ENCODE measurements around the gene ABHD15.

Gene ABHD15, protein sequence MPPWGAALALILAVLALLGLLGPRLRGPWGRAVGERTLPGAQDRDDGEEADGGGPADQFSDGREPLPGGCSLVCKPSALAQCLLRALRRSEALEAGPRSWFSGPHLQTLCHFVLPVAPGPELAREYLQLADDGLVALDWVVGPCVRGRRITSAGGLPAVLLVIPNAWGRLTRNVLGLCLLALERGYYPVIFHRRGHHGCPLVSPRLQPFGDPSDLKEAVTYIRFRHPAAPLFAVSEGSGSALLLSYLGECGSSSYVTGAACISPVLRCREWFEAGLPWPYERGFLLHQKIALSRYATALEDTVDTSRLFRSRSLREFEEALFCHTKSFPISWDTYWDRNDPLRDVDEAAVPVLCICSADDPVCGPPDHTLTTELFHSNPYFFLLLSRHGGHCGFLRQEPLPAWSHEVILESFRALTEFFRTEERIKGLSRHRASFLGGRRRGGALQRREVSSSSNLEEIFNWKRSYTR

GRCh38 chr17:29566473-29567303, at the start of gene ABHD15:
Gene ABHD15 (minus strand): TSS chr17:29567037. CDS start chr17:29566966, 71 bp downstream.
- DNase-seq (ENCODE audit: low read depth): peak; percentile 68

DNA sequence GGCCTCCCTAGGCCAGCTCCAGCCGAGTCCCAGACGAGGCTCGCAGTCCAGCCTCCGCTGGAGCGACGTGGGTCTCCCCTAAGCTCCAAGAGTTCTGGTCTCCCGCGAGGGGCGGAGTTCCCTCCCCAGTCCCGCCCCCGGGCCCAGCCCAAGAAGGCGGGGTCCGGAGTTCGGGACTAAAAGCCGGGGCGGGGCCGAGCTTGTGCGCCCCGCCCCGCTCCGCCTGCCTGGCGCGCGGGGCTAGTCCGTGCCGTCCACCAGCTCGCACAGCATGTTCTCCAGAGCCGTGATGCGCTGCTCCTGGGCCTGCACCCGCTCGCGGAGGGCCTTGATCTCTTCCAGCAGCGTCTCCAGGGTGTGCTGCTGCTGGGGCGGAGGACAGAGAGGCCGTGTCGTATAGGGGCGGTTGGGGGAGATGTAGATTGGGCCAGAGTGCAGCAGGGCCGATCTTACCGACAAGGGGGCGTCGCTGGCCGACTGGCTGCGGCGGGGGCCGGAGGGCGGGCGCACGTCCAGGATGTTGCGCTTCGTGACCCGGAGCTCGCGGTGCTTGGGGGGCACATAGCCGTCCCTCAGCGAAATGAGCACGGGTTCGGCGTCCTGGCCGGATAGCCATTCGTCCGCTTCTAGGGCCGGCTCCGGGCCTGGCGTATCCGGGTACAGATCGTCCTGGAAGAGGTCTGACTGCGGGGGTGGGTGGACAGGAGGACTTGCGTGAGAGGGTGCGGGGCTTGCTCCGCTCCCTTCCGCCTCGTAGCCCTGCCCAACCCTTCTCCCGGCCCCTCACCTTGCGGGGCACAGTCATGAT, 48.9 kb upstream of the ABHD15 start:
- DNase-seq (ENCODE audit: low read depth): peak; percentile 84

DNA sequence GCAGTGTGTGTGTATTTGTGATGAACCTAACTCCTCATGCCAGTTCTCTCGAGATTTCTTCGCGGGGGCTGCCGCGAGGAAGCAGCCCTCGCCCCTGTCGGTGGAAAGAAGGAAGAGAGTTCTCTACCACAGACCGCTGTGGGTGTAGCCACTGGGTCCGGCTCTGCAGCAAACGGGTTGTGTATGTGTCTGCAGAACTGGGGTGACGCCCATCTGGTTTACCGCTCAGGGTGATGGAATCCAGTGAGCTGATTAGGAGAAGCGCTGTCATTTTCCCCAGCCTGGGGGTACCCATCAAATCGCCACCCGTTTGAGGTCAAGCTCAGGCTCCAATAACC, 48.2 kb upstream of the ABHD15 start:
- DNase-seq (ENCODE audit: low read depth): peak; percentile 35

DNA sequence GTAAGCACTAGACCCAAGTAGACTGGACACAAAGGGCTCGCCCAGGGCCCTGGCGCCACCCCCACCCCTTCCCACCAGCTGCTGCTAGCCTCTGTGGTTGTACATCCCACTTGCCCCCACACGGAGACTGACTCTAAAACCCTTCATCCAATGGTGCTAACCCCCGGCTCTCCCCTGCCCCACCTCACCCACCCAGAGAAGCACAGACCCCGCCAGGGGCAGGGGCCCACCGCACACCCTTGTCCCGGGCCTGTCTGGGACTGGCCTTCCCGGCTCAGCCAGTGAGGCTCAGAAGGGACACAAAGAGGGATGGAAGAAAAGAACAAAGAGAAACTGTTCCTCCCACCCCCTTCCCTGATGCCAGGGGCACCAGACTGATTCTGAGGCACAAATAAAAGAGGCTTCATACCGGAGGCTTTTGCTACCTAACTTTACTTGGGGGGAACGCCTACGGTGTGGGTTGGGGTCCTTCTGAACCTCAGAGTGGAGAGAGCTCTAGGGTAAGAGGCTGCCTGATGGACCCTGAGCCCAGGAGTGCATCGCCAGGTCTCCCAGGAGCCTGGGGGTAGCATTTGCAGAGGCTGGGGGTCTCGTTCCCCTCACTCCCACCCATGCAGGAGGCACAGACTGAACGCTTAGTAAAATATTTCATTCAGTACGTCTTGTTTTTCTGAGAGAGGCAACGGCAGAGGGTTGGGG, 47.7 kb upstream of the ABHD15 start:
- no peak for DNase-seq (ENCODE audit: low read depth)

GRCh38 chr17:29613856-29614255, 47.0 kb upstream of the ABHD15 start:
- DNase-seq (ENCODE audit: low read depth): no peak

- DNase-seq (ENCODE audit: low read depth): peak; percentile 65
These were observed 46.6 kb upstream of the ABHD15 start for GRCh38 chr17:29613352-29613837.

DNA sequence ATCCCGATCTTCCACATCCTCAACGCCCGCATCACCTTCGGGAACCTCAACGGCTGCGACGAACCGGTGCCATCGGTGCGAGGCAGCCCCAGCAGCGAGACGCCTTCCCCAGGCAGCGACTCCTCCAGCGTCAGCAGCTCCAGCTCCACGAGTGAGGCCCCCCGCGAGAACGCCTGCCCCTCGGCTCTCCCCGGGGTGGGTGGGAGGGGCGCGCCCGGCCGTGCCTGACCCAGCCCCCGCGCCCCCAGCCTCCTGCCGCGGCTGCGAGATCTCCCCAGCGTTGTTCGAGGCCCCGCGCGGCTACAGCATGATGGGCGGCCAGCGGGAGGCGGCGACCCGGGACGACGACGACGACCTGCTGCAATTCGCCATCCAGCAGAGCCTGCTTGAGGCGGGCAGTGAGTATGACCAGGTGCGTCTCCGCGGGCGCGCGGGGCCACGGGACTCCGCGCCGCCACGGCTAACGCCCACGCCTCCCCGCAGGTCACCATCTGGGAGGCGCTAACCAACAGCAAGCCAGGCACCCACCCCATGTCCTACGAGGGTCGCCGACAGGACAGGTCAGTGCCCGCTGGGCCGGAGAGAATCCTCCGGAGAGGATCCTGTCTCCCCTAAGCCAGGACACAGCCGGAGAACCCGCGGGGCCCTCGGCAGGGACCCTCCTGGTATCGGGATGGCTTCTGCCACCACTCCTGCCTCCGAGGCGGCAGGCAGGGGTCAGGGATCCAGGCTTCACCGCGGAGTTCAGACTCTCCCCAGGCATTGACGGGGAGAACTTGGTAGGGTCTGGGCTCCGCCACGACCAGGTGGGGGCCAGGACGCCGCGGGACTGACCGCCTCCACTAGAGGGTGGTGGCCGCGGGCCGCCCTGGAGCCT, 45.8 kb upstream of the ABHD15 start:
- DNase-seq (ENCODE audit: low read depth): no peak

GRCh38 chr17:29612094-29612403, 45.2 kb upstream of the ABHD15 start:
- no peak for DNase-seq (ENCODE audit: low read depth)

- DNase-seq (ENCODE audit: low read depth): no peak
These were observed 44.7 kb upstream of the ABHD15 start for GRCh38 chr17:29611351-29612093.

- no peak for DNase-seq (ENCODE audit: low read depth)
These were observed 43.6 kb upstream of the ABHD15 start for GRCh38 chr17:29610395-29610794.

DNA sequence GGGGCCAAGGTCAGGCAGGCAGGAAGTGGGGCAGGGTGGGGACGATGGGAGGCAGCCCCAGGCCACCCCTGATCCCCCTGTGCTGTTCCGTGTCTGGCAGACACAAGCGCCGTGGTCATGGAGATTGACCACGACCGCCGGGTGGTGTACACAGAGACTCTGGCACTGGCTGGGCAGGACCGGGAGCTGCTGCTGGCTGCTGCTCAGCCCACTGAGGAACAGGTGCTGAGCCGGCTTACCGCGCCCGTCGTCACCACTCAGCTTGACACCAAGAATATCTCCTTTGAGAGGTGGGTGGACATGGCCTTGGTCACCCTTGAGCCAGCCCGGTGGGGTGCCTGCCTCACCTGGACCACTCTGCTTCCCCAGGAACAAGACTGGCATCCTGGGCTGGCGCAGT, 42.1 kb upstream of the ABHD15 start:
- no peak for DNase-seq (ENCODE audit: low read depth)

- no peak for DNase-seq (ENCODE audit: low read depth)
These were observed 40.8 kb upstream of the ABHD15 start for GRCh38 chr17:29607557-29608195.

GRCh38 chr17:29603109-29603674, 36.4 kb upstream of the ABHD15 start:
- no peak for DNase-seq (ENCODE audit: low read depth)

- DNase-seq (ENCODE audit: low read depth): no peak
These were observed 30.7 kb upstream of the ABHD15 start for GRCh38 chr17:29597361-29598172.

GRCh38 chr17:29596811-29597210, 30.0 kb upstream of the ABHD15 start:
- no peak for DNase-seq (ENCODE audit: low read depth)

- no peak for DNase-seq (ENCODE audit: low read depth)
These were observed 29.3 kb upstream of the ABHD15 start for GRCh38 chr17:29595943-29596774.
